ENCODE results near the gene NCKAP1.
A peak's percentile ranks its signal among the peaks of the same experiment; 100 is the strongest.
"Not testable (repeated sequence)": the region's sequence is repeated elsewhere in the genome, so short reads cannot be mapped to it uniquely, and the experiment has no call there.

The NCKAP1 gene

DNA sequence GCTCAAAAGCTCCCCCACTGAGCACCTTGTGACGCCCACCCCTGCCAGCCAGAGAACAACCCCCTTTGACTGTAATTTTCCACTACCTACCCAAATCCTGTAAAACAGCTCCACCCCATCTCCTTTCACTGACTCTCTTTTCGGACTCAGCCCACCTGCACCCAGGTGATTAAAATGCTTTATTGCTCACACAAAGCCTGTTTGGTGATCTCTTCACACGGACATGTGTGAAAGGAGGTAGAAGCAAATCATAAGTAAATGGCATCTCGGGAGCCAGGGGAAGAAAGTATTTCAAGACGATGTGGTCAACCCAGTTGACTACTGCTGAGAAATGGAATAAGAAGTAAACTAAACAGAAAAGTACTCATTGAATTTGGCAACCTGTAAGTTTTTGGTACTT lies 11.2 kb upstream of the NCKAP1 start:
- no peaks in the 10 kb centered on the region for H3K36me3 ChIP-seq (ENCODE audit: low read depth)
- H3K27me3 ChIP-seq (ENCODE audit: insufficient read depth, poor library complexity, severe bottlenecking) = no peaks in the 10 kb centered on the region
- DNase-seq (ENCODE audit: low spot score) = no peak
- no peak for ATAC-seq (ENCODE audit: low read depth)
- H3K4me3 ChIP-seq (ENCODE audit: severe bottlenecking) = no peak overlapping the region
- H3K9me3 ChIP-seq (ENCODE audit: severe bottlenecking) = no peaks in the 10 kb centered on the region
- TF ChIP-seq CTCF (IDR thresholded peaks at IDR 0.05; ENCODE audit: poor library complexity, severe bottlenecking) = no peak
- no peak overlapping the region for H3K27ac ChIP-seq (ENCODE audit: poor library complexity, severe bottlenecking)
- H3K4me1 ChIP-seq (ENCODE audit: insufficient read depth, poor library complexity, severe bottlenecking) = no peaks in the 10 kb centered on the region

DNA sequence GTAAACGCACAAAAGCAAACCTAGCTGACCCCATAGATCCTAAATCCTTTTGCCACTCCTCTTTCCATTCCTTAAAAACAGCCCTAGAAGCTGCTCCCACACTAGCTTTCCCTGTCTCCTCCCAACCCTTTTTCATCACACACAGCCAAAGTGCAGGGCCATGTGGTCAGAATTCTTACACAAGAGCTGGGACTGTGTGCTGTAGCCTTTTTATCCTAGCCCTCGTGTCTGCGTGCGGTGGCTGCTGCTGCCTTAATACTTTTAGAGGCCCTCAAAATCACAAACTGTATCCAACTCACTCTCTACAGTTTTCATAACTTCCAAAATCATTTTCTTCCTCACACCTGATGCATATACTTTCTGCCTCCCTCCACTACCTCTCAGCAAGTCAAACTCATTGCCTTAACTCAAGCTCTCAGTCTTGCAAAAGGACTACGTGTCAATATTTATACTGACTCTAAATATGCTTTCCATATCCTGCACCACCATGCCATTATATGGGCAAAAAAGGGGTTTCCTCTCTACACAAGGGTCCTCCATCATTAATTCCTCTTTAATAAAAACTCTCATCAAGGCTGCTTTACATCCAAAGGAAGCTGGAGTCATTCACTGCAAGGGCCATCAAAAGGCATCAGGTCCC lies 9.3 kb upstream of the NCKAP1 start:
- not testable (repeated sequence) for DNase-seq (ENCODE audit: low spot score); H3K4me1 ChIP-seq (ENCODE audit: insufficient read depth, poor library complexity, severe bottlenecking); H3K4me3 ChIP-seq (ENCODE audit: severe bottlenecking); H3K9me3 ChIP-seq (ENCODE audit: severe bottlenecking); ATAC-seq (ENCODE audit: low read depth); H3K36me3 ChIP-seq (ENCODE audit: low read depth); H3K27ac ChIP-seq (ENCODE audit: poor library complexity, severe bottlenecking); H3K27me3 ChIP-seq (ENCODE audit: insufficient read depth, poor library complexity, severe bottlenecking)

GRCh38 chr2:183043580-183043979 lies 5.3 kb upstream of the NCKAP1 start:
- H3K27me3 ChIP-seq (ENCODE audit: insufficient read depth, poor library complexity, severe bottlenecking); H3K4me1 ChIP-seq (ENCODE audit: insufficient read depth, poor library complexity, severe bottlenecking); H3K36me3 ChIP-seq (ENCODE audit: low read depth); DNase-seq (ENCODE audit: low spot score); H3K27ac ChIP-seq (ENCODE audit: poor library complexity, severe bottlenecking); ATAC-seq (ENCODE audit: low read depth); H3K9me3 ChIP-seq (ENCODE audit: severe bottlenecking); H3K4me3 ChIP-seq (ENCODE audit: severe bottlenecking): not testable (repeated sequence)

DNA sequence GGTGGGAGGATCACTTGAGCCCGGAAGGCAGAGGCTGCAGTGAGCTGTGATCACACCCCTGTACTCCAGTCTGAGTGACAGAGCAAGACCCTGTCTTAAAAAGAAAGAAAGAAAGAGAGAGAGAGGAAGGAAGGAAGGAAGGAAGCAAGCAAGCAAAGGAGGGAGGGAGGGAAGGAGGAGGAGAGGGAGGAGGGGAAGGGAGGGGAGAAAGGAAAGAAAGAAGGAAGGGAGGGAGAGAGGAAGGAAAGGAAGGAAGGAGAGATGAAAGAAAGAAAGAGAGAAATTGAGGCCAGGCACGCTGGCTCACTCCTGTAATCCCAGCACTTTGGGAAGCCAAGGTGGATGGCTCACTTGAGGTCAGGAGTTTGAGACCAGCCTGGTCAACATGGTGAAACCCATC lies 2.3 kb upstream of the NCKAP1 start:
- Histone ChIP-seq H3K36me3 (ENCODE audit: low read depth) (no peaks in the 10 kb centered on the region), H3K9me3 (ENCODE audit: severe bottlenecking) (no peaks in the 10 kb centered on the region), H3K4me1 (ENCODE audit: insufficient read depth, poor library complexity, severe bottlenecking) (peaks cover 7% of the 10 kb centered on the region), H3K27ac (ENCODE audit: poor library complexity, severe bottlenecking) (no peak overlapping the region), H3K27me3 (ENCODE audit: insufficient read depth, poor library complexity, severe bottlenecking) (no peaks in the 10 kb centered on the region), H3K4me3 (ENCODE audit: severe bottlenecking) (no peak overlapping the region)
- TF ChIP-seq CTCF (IDR thresholded peaks at IDR 0.05; ENCODE audit: poor library complexity, severe bottlenecking) = no peak
- no peak for DNase-seq (ENCODE audit: low spot score)
- no peak for ATAC-seq (ENCODE audit: low read depth)

DNA sequence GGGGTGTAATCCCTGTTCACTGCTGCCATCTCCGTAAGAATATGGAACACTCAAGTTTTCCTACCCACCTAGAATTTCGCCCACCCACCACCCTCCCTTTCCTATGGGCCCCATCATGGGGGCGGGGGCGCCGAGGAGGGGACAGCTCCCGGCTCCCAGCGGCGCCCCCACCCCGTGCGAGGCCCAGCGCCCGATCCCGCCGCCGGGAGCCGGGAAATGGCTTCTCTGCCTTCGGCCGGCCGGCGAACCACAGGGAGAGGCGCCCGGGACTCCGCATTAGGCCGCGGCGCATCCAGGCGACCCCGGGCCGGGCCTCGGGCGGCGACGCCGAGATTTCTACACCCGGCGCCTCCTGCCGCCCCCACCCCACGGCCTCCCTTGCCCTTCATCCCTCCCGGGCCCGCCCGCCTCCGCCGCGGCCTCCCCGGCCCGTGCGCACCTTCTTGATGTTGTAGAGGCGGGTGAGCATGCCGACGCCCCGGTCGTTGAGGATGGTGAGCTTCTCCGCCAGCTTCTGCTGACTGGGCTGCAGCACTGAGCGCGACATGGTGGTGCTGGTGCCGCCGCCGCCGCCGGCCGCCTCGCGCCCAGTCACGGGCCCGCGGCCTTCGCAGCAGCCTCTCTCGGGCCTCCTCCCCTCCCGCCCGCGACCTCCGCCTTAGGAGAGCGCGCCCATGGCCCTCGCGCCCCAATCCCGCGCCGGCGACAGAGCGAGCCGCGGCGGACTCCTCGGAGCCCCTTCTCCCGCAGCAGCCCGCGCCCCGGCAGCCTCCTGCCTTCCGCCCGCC lies 510 bp downstream of the NCKAP1 start:
- H3K4me3 ChIP-seq (ENCODE audit: severe bottlenecking) = peak overlapping the region; percentile 92
- 0 out of 2 replicates have a peak, but pooled peaks cover 3% of the 10 kb centered on the region for H3K36me3 ChIP-seq (ENCODE audit: low read depth)
- H3K27ac ChIP-seq (ENCODE audit: poor library complexity, severe bottlenecking) = peak overlapping the region; percentile 91
- peaks cover 24% of the 10 kb centered on the region for H3K4me1 ChIP-seq (ENCODE audit: insufficient read depth, poor library complexity, severe bottlenecking)
- H3K9me3 ChIP-seq (ENCODE audit: severe bottlenecking) = no peaks in the 10 kb centered on the region
- DNase-seq (ENCODE audit: low spot score) (peak; percentile 52), ATAC-seq (ENCODE audit: low read depth) (peak; percentile 37)
- no peak for TF ChIP-seq CTCF (IDR thresholded peaks at IDR 0.05; ENCODE audit: poor library complexity, severe bottlenecking)
- no peaks in the 10 kb centered on the region for H3K27me3 ChIP-seq (ENCODE audit: insufficient read depth, poor library complexity, severe bottlenecking)

Measured in RWPE2 (cell line).